ENCODE measurements around the gene MAPKAPK2.
"Not testable (repeated sequence)": the region's sequence is repeated elsewhere in the genome, so short reads cannot be mapped to it uniquely, and the experiment has no call there.

Gene MAPKAPK2

GRCh38 chr1:206684478-206685333 is at the start of gene MAPKAPK2:
Gene MAPKAPK2, plus strand, starts transcription at chr1:206684905. Its CDS starts 325 bp downstream, at chr1:206685230.
- DNase-seq, result peak in 53 of 56 donors; percentile 13 to 89 (median 71)

GRCh38 chr1:206635080-206635977 is 49.4 kb upstream of the MAPKAPK2 start, which contains the start of gene DYRK3:
Gene DYRK3, plus strand, starts transcription at chr1:206635536. Its CDS starts 168 bp downstream, at chr1:206635704.
- DNase-seq, result peak; percentile 33 to 96 (median 85)

GRCh38 chr1:206635978-206636345 is 48.7 kb upstream of the MAPKAPK2 start:
- no peak for DNase-seq

- DNase-seq, result no peak
These were observed 48.0 kb upstream of the MAPKAPK2 start for GRCh38 chr1:206636671-206637070.

- no peak for DNase-seq
These were observed 47.1 kb upstream of the MAPKAPK2 start for GRCh38 chr1:206637605-206638004.

- not testable (repeated sequence) for DNase-seq
These were observed 42.6 kb upstream of the MAPKAPK2 start for GRCh38 chr1:206642074-206642473.

- DNase-seq, result no peak
These were observed 41.5 kb upstream of the MAPKAPK2 start for GRCh38 chr1:206643118-206643698.

GRCh38 chr1:206646504-206646903 is 38.2 kb upstream of the MAPKAPK2 start:
- no peak for DNase-seq

- DNase-seq, result no peak
These were observed 37.5 kb upstream of the MAPKAPK2 start for GRCh38 chr1:206647224-206647623.

GRCh38 chr1:206649261-206649921 is 35.3 kb upstream of the MAPKAPK2 start:
- DNase-seq, result no peak

GRCh38 chr1:206651014-206651413 is 33.7 kb upstream of the MAPKAPK2 start:
- no peak for DNase-seq

- no peak for DNase-seq
These were observed 32.5 kb upstream of the MAPKAPK2 start for GRCh38 chr1:206651958-206652890.

- no peak for DNase-seq
These were observed 30.8 kb upstream of the MAPKAPK2 start for GRCh38 chr1:206653715-206654459.

- DNase-seq, result no peak
These were observed 29.9 kb upstream of the MAPKAPK2 start for GRCh38 chr1:206654828-206655227.

GRCh38 chr1:206655471-206655882 is 29.2 kb upstream of the MAPKAPK2 start:
- DNase-seq, result no peak

- DNase-seq, result no peak
These were observed 27.8 kb upstream of the MAPKAPK2 start for GRCh38 chr1:206656936-206657335.

- no peak for DNase-seq
These were observed 27.0 kb upstream of the MAPKAPK2 start for GRCh38 chr1:206657751-206658150.

GRCh38 chr1:206658264-206658980 is 26.3 kb upstream of the MAPKAPK2 start:
- peak in 7 of 56 donors; percentile 4 to 43 (median 9) for DNase-seq

GRCh38 chr1:206658981-206659273 is 25.8 kb upstream of the MAPKAPK2 start:
- peak in 1 of 56 donors; percentile 4 for DNase-seq

Measured in nucleus accumbens (tissue), 56 donors.